Panc1 (cell line): ENCODE measurements around the gene IAH1. TPM values are rescaled to one million over a fixed set of nuclear protein-coding genes. Genes with fewer than 3 reads are reported as not detected.

ENCODE experiments used
- ATAC-seq: fragments of 200-7000 bp; cut with Tn5 transposase; 2 replicates; pipeline ENCODE4 v1.9.1; 2020; ENCODE audit warnings: mild to moderate bottlenecking, moderate library complexity
- Bru-seq: library from RNA; stranded (reverse); fragments of 400-500 nt; gene quantifications from one replicate; lab custom pipeline; 2021; lab: Mats Ljungman, UMichigan
- BruChase-seq, 2 experiments: library from RNA; stranded (reverse); fragments of 400-500 nt; gene quantifications; one replicate each; lab custom pipeline; 2021; lab: Mats Ljungman, UMichigan
- BruUV-seq: library from RNA; stranded (reverse); fragments of 400-500 nt; replicated peaks from 2 replicates; lab custom pipeline; 2021; lab: Mats Ljungman, UMichigan
- CTCF ChIA-PET: fragments of 300-600 bp; sonication (Branson Sonifier 250); formaldehyde crosslinking; loops from one replicate; lab custom pipeline; 2022; ENCODE audit warnings: antibody characterized with exemption; lab: Charles Lee
- POLR2A ChIA-PET: fragments of 300-600 bp; sonication (Branson Sonifier 250); formaldehyde crosslinking; loops from one replicate; lab custom pipeline; 2022; ENCODE audit warnings: antibody characterized with exemption; lab: Charles Lee
- DNase-seq: peaks from one replicate; pipeline ENCODE4 v3.0.0-alpha.2; 2010; ENCODE audit warnings: low read depth, low spot score
- H3K27ac ChIP-seq: 2 replicates; pipeline ENCODE4 v1.5.1; 2011; ENCODE audit warnings: mild to moderate bottlenecking, low read length, inconsistent platforms
- H3K27me3 ChIP-seq: fragments of 200-500 bp; sonication (Bioruptor generic); 2 replicates; pipeline ENCODE4 v1.6.0; 2014; ENCODE audit warnings: low read length, inconsistent platforms; ENCODE audit not compliant: control insufficient read depth, insufficient read depth
- H3K36me3 ChIP-seq: fragments of 200-500 bp; sonication (Bioruptor generic); 2 replicates; pipeline ENCODE4 v1.5.1; 2014; ENCODE audit warnings: inconsistent platforms, mild to moderate bottlenecking, low read length, moderate library complexity; ENCODE audit not compliant: control insufficient read depth, insufficient read depth
- H3K4me1 ChIP-seq: 2 replicates; pipeline ENCODE4 v1.5.1; 2011; ENCODE audit warnings: inconsistent platforms, mild to moderate bottlenecking, low read length, moderate library complexity; ENCODE audit not compliant: control insufficient read depth, insufficient read depth
- H3K4me3 ChIP-seq, 2 experiments: 2 replicates each; pipeline ENCODE4 v1.5.1; 2011 to 2012; ENCODE audit warnings: low read depth in 2 of 2, low read length in 2 of 2, mild to moderate bottlenecking in 2 of 2, inconsistent platforms in 1 of 2, moderate library complexity in 1 of 2
- H3K9me3 ChIP-seq: fragments of 200-500 bp; sonication (Bioruptor generic); 2 replicates; pipeline ENCODE4 v1.5.1; 2014; ENCODE audit warnings: low read depth, mild to moderate bottlenecking, inconsistent platforms, low read length, moderate library complexity; ENCODE audit not compliant: control insufficient read depth, insufficient read depth
- POLR2AphosphoS5 ChIP-seq: IDR thresholded peaks from 2 replicates; pipeline ENCODE4 v1.6.1; 2012; ENCODE audit warnings: mild to moderate bottlenecking, low read depth, low read length, moderate library complexity
- SIN3A ChIP-seq: IDR thresholded peaks from 2 replicates; pipeline ENCODE4 v1.6.1; 2012; ENCODE audit warnings: low read depth, mild to moderate bottlenecking, low read length, moderate library complexity, borderline replicate concordance; ENCODE audit not compliant: insufficient read depth
- TCF7L2 ChIP-seq: IDR thresholded peaks from 2 replicates; pipeline ENCODE4 v1.6.1; 2011; ENCODE audit warnings: mild to moderate bottlenecking, low read depth, low read length, inconsistent platforms
- in situ Hi-C: cut with HindIII; loops from 2 replicates; pipeline ENCODE4 v1.10.0; 2016; ENCODE audit warnings: low sequenced_read_pairs, low pct_unique_long_range_greater_than_20kb
- intact Hi-C: fragments of 100-400 bp; cut with micrococcal nuclease; formaldehyde crosslinking; loops from one replicate; pipeline ENCODE4 v1.10.0; 2022; ENCODE audit not compliant: unreplicated experiment
- long read RNA-seq: library from polyadenylated mRNA; unstranded; transcript quantifications from one replicate; pipeline ENCODE4 v2.0.0, GENCODE V29; 2021; ENCODE audit not compliant: unreplicated experiment
- polyA plus RNA-seq: library from polyadenylated mRNA; unstranded; fragments of >200 nt; gene quantifications from one replicate; pipeline ENCODE4 v1.2.1, GENCODE V29; 2012; ENCODE audit warnings: missing spikeins; ENCODE audit not compliant: insufficient read length
- total RNA-seq: library from RNA; stranded (reverse); gene quantifications from one replicate; pipeline ENCODE4 v1.2.1, GENCODE V29; 2021; ENCODE audit not compliant: unreplicated experiment
- TF ChIP-seq, protein P1 (sequence below), 2 experiments: IDR thresholded peaks; 2 replicates each; pipeline ENCODE4 v1.6.1; 2011 to 2012; ENCODE audit warnings: low read depth in 2 of 2, control low read depth in 1 of 2, low read length in 1 of 2, mild to moderate bottlenecking in 1 of 2, moderate library complexity in 1 of 2; ENCODE audit not compliant: insufficient read depth in 1 of 2
- TF ChIP-seq, protein P2 (sequence below): fragments of 450-650 bp; IDR thresholded peaks from 2 replicates; pipeline ENCODE4 v1.5.1; 2017; ENCODE audit warnings: mild to moderate bottlenecking

IAH1 gene, protein sequence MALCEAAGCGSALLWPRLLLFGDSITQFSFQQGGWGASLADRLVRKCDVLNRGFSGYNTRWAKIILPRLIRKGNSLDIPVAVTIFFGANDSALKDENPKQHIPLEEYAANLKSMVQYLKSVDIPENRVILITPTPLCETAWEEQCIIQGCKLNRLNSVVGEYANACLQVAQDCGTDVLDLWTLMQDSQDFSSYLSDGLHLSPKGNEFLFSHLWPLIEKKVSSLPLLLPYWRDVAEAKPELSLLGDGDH
- total RNA-seq (72.2 TPM), Bru-seq, nascent RNA (percentile 83 among the genes with signal in this experiment), BruChase-seq, experiment 1, labeled RNA remaining after a 2-hour chase (percentile 67 among the genes with signal in this experiment), BruChase-seq, experiment 2, labeled RNA remaining after a 6-hour chase (percentile 78 among the genes with signal in this experiment)
- polyA plus RNA-seq, result 104 TPM
- long read RNA-seq, transcript IAH1-202 (5 exons, 2,137 nt), result minor isoform, 5 of 68 reads
- long read RNA-seq, transcript IAH1-215 (6 exons, 1,266 nt), result major isoform, 47 of 68 reads
- long read RNA-seq, partial matches to known transcripts, result 3 of 68 reads
- long read RNA-seq, other reads (novel, unspliced or antisense), result 10 of 68 reads

DNA sequence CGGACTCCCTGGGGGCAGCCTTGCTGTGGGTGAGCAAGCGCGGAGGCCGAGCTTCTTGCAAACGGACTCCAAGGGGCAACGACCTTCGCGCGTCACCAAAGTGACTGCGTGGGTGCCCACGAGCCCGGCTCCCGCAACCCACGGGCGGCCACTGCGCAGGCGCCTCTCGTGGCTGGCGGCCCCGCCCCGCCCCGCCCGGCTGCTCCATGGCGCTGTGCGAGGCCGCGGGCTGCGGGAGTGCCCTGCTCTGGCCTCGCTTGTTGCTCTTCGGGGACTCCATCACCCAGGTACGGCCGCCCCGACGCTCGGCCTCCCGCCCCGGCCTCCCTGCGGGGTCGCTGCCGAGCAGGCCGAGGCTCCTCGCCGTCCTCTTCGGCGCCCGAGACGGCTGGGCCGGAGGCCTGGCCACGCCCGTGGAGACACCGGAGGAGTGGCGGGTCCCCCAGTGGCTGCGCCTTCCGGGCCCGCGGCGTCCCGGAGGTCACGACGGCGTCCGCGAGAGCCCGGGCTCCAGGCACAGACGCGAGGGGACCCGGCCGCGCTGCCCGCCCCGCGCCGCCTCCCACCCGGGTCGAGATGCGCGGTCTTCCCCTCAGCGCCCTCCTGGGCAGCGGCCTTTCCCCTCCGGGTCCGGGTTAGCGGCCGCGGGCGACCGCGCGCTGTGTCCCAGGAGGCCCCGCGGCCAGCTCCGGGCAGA lies at the start of gene IAH1:
TSS of gene IAH1 (plus strand) at position 191 of the 697 bp plus-strand sequence. CDS start at position 207, 16 bp downstream.
- no peak for DNase-seq
- no TSS peak for BruUV-seq
- Histone ChIP-seq H3K36me3 (peaks cover 4% of the 10 kb centered on the region; the same call in 1 of the 2 replicates), H3K4me1 (peaks cover 17% of the 10 kb centered on the region), H3K4me3 (peak within 1 kb of the TSS; percentile 69 to 96), H3K27me3 (no peaks in the 10 kb centered on the region), H3K9me3 (no peaks in the 10 kb centered on the region), H3K27ac (peak within 1 kb of the TSS; percentile 98)
- ChIA-PET POLR2A (interaction anchor here (0.6 kb wide), 1 partner anchor 110 kb away, joined by 3 read pairs; no protein-coding TSS in a partner anchor), CTCF (interaction anchor here (0.6 kb wide), 1 partner anchor 354 kb away, joined by 8 read pairs; no protein-coding TSS in a partner anchor)
- in situ Hi-C loops (no loop called here), intact Hi-C loops (no loop called here)
- ATAC-seq, result peak; percentile 89
- TF ChIP-seq POLR2AphosphoS5 (peak; percentile 46), TCF7L2 (0 out of 2 replicates have a peak, but pooled peaks have one; percentile 10), SIN3A (no peak)
- TF ChIP-seq, protein P1, sequence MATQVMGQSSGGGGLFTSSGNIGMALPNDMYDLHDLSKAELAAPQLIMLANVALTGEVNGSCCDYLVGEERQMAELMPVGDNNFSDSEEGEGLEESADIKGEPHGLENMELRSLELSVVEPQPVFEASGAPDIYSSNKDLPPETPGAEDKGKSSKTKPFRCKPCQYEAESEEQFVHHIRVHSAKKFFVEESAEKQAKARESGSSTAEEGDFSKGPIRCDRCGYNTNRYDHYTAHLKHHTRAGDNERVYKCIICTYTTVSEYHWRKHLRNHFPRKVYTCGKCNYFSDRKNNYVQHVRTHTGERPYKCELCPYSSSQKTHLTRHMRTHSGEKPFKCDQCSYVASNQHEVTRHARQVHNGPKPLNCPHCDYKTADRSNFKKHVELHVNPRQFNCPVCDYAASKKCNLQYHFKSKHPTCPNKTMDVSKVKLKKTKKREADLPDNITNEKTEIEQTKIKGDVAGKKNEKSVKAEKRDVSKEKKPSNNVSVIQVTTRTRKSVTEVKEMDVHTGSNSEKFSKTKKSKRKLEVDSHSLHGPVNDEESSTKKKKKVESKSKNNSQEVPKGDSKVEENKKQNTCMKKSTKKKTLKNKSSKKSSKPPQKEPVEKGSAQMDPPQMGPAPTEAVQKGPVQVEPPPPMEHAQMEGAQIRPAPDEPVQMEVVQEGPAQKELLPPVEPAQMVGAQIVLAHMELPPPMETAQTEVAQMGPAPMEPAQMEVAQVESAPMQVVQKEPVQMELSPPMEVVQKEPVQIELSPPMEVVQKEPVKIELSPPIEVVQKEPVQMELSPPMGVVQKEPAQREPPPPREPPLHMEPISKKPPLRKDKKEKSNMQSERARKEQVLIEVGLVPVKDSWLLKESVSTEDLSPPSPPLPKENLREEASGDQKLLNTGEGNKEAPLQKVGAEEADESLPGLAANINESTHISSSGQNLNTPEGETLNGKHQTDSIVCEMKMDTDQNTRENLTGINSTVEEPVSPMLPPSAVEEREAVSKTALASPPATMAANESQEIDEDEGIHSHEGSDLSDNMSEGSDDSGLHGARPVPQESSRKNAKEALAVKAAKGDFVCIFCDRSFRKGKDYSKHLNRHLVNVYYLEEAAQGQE (IDR thresholded peaks at IDR 0.05; ENCODE audit: insufficient read depth in 1 of 2, low read depth in 2 of 2, low read length in 1 of 2), result no peak
- TF ChIP-seq, protein P2, sequence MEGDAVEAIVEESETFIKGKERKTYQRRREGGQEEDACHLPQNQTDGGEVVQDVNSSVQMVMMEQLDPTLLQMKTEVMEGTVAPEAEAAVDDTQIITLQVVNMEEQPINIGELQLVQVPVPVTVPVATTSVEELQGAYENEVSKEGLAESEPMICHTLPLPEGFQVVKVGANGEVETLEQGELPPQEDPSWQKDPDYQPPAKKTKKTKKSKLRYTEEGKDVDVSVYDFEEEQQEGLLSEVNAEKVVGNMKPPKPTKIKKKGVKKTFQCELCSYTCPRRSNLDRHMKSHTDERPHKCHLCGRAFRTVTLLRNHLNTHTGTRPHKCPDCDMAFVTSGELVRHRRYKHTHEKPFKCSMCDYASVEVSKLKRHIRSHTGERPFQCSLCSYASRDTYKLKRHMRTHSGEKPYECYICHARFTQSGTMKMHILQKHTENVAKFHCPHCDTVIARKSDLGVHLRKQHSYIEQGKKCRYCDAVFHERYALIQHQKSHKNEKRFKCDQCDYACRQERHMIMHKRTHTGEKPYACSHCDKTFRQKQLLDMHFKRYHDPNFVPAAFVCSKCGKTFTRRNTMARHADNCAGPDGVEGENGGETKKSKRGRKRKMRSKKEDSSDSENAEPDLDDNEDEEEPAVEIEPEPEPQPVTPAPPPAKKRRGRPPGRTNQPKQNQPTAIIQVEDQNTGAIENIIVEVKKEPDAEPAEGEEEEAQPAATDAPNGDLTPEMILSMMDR, result no peak

DNA sequence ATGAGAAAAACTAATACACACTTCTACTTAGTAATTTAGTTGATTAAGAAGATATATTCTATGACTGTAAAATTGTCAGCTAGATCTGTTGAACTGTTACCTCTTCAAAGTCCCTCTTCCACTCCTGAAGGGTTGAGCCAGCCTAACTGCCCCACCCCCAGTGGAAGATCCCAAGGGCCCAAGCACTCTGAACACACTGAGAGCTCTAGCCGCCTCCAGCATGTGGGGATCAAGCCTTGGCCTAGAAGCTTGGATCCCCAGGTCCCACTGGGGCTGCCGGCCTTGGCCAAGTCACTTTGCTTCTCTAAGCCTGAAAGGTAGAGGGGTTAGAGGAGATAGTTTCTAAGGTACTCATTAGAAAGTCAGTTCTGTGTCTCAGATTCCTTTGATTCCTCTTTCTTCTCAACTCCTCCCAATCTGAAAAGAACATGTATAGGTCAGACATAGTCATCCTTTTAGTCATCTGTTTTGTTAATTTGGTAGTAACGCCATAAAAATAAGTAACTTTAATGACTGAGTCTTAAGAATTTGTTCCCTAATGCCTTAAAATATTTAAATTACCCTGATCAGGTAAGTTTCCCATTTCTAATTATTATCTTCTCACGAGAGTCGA lies 45.3 kb upstream of the IAH1 start:
- no peak for DNase-seq
- H3K4me1 ChIP-seq, result peaks cover 6% of the 10 kb centered on the region
- ATAC-seq, result no peak
- BruUV-seq, result no TSS peak
- no peak overlapping the region for H3K4me3 ChIP-seq
- H3K9me3 ChIP-seq, result no peaks in the 10 kb centered on the region
- TF ChIP-seq, protein P2, result no peak
- TF ChIP-seq POLR2AphosphoS5 (no peak), SIN3A (no peak), TCF7L2 (no peak)
- TF ChIP-seq, protein P1 (IDR thresholded peaks at IDR 0.05; ENCODE audit: insufficient read depth in 1 of 2, low read depth in 2 of 2, low read length in 1 of 2), result no peak
- no peaks in the 10 kb centered on the region for H3K27me3 ChIP-seq
- in situ Hi-C loops (no loop called here), intact Hi-C loops (no loop called here)
- POLR2A ChIA-PET, result interaction anchor here (0.5 kb wide), 1 partner anchor 297 kb away, joined by 6 read pairs; no protein-coding TSS in a partner anchor
- H3K27ac ChIP-seq, result no peak overlapping the region
- peaks cover 36% of the 10 kb centered on the region for H3K36me3 ChIP-seq
- CTCF ChIA-PET, result no interaction called here
